Endothelial cell (in vitro differentiated cells): Measurements from ENCODE around the gene TAS2R60. TPM values are rescaled to one million over a fixed set of nuclear protein-coding genes. Genes with fewer than 3 reads are reported as not detected.
"Not testable (repeated sequence)": the region's sequence is repeated elsewhere in the genome, so short reads cannot be mapped to it uniquely, and the experiment has no call there.

Experiments
- DNase-seq: peaks from one replicate; pipeline ENCODE4 v3.0.0; 2021; ENCODE audit warnings: low spot score
- H3K27ac Mint-ChIP-seq: one replicate; pipeline ENCODE4 v1.8.0; 2021; ENCODE audit warnings: mixed read lengths, inconsistent platforms; ENCODE audit not compliant: unreplicated experiment
- H3K27me3 Mint-ChIP-seq: one replicate; pipeline ENCODE4 v1.8.0; 2021; ENCODE audit warnings: mild to moderate bottlenecking, moderate library complexity, mixed read lengths, inconsistent platforms; ENCODE audit not compliant: unreplicated experiment
- H3K36me3 Mint-ChIP-seq: one replicate; pipeline ENCODE4 v1.8.0; 2021; ENCODE audit warnings: mild to moderate bottlenecking, low read depth, mixed read lengths, inconsistent platforms; ENCODE audit not compliant: unreplicated experiment
- H3K4me1 Mint-ChIP-seq: one replicate; pipeline ENCODE4 v1.8.0; 2021; ENCODE audit warnings: mild to moderate bottlenecking, mixed read lengths, inconsistent platforms; ENCODE audit not compliant: unreplicated experiment
- H3K4me3 Mint-ChIP-seq: one replicate; pipeline ENCODE4 v1.8.0; 2021; ENCODE audit warnings: mild to moderate bottlenecking, mixed read lengths, inconsistent platforms; ENCODE audit not compliant: unreplicated experiment
- H3K9me3 Mint-ChIP-seq: one replicate; pipeline ENCODE4 v1.8.0; 2021; ENCODE audit warnings: mixed read lengths, inconsistent platforms; ENCODE audit not compliant: unreplicated experiment
- total RNA-seq: library from RNA; stranded (reverse); fragmentation: NEBNext Ultra II Directional; extraction: Animal tissue kit (Norgen Biotek cat#: 25700); gene quantifications from one replicate; pipeline ENCODE4 v1.2.1, GENCODE V29; 2021; ENCODE audit not compliant: unreplicated experiment
- TF ChIP-seq, protein P1 (sequence below): fragments of 200-600 bp; sonication (generic); IDR thresholded peaks from one replicate; pipeline ENCODE4 v1.5.0; 2021; ENCODE audit warnings: antibody characterized with exemption; ENCODE audit not compliant: unreplicated experiment

TAS2R60 gene
- total RNA-seq, 1 donor from 2014 or later, result not detected

DNA sequence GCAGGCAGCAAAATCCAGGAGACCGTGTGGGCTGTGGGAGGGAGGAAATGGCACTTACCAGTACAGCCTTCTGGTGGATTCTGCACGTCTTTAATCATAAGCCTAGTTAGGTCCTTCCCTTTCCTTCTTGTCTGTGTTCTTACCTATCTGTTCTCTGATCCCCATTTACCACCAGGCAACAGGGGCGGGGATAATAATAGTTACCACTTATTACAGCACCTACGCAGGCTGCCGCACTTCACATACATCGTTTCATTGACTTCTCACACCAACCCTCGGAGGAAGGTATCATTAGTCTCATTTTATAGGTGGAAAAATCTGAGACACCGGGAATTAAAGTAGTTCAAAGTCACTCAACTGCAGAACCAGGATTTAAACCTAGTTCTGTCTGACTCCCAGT lies 30.1 kb upstream of the TAS2R60 start:
- Mint-ChIP-seq H3K9me3 (no peaks in the 10 kb centered on the region), H3K27me3 (peaks cover 10% of the 10 kb centered on the region), H3K36me3 (no peaks in the 10 kb centered on the region), H3K27ac (no peak overlapping the region), H3K4me3 (no peak overlapping the region), H3K4me1 (peaks cover 26% of the 10 kb centered on the region)
- TF ChIP-seq, protein P1, sequence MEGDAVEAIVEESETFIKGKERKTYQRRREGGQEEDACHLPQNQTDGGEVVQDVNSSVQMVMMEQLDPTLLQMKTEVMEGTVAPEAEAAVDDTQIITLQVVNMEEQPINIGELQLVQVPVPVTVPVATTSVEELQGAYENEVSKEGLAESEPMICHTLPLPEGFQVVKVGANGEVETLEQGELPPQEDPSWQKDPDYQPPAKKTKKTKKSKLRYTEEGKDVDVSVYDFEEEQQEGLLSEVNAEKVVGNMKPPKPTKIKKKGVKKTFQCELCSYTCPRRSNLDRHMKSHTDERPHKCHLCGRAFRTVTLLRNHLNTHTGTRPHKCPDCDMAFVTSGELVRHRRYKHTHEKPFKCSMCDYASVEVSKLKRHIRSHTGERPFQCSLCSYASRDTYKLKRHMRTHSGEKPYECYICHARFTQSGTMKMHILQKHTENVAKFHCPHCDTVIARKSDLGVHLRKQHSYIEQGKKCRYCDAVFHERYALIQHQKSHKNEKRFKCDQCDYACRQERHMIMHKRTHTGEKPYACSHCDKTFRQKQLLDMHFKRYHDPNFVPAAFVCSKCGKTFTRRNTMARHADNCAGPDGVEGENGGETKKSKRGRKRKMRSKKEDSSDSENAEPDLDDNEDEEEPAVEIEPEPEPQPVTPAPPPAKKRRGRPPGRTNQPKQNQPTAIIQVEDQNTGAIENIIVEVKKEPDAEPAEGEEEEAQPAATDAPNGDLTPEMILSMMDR, result no peak
- DNase-seq, result no peak

- H3K4me3 Mint-ChIP-seq, H3K9me3 Mint-ChIP-seq, H3K27ac Mint-ChIP-seq, DNase-seq, H3K27me3 Mint-ChIP-seq, H3K36me3 Mint-ChIP-seq: not testable (repeated sequence)
- H3K4me1 Mint-ChIP-seq, result peaks cover 15% of the 10 kb centered on the region
These were observed 28.0 kb upstream of the TAS2R60 start for GRCh38 chr7:143415209-143415608.

DNA sequence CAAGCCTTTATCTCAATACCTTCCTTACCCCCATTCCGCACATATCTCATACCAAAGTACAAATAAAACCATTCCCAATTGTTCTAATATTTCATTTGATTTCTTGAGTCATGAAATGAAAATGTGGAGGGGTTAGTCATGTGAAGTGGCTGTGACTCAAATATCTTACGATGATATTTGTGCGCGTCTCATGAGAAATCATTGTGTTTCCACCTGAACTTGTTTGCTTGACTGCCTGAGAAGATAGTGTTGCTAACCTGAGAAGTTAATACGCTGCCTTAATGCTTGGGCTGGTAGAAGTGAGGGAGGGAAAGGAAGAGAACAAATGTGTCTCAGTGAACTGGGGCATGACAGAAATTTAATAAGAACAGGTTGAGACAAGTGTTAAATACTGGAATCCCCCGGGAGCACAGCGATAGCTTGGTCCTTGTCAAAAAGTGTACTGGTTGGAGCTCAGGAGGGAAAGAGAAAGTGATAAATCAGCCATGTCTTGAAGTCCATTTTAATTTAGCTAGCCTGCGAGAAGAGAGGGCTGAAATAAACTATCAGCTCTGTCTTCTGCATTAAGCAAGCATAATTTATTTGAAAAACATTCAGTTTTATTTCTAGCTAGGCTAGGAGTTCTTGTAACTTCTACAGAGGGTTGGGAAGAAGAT lies 27.4 kb upstream of the TAS2R60 start:
- DNase-seq, result no peak
- TF ChIP-seq, protein P1, result no peak
- Mint-ChIP-seq H3K9me3 (no peaks in the 10 kb centered on the region), H3K36me3 (no peaks in the 10 kb centered on the region), H3K4me1 (peaks cover 10% of the 10 kb centered on the region), H3K27ac (no peak overlapping the region), H3K27me3 (peaks cover 5% of the 10 kb centered on the region), H3K4me3 (no peak overlapping the region)

DNA sequence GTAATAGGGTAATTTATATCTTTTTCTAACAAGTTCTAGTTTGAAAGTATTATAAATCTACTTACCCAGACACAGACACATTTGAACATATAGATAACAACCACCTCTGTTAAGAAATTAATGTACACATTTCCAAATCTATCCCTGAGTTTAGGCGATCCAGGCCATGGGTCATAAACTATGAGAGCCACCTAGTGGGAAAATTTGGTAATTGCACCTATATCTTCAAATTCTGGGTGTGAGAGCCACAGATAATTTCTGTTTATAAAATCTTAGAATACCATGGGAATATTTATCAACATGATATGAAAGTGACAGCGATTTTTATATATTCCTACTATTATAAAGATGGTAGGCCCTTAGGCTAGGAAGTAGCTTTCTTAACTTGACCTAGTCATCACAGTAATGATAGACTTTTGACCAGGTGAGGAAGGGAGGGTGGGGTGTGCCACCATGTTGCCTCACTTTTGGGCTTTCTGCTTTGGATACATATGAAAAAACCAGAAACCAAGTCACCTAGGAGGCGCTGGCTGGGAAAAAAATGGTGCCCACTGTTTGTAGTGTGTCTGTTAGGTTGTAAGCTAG lies 26.6 kb upstream of the TAS2R60 start:
- DNase-seq, result no peak
- H3K27ac Mint-ChIP-seq, result no peak overlapping the region
- no peaks in the 10 kb centered on the region for H3K9me3 Mint-ChIP-seq
- TF ChIP-seq, protein P1, result peak; percentile 93
- H3K4me1 Mint-ChIP-seq, result peaks cover 10% of the 10 kb centered on the region
- H3K27me3 Mint-ChIP-seq, result peaks cover 5% of the 10 kb centered on the region
- no peak overlapping the region for H3K4me3 Mint-ChIP-seq
- H3K36me3 Mint-ChIP-seq, result no peaks in the 10 kb centered on the region

GRCh38 chr7:143417734-143418383 lies 25.4 kb upstream of the TAS2R60 start:
- Mint-ChIP-seq H3K27me3 (peaks cover 3% of the 10 kb centered on the region), H3K4me1 (peaks cover 10% of the 10 kb centered on the region), H3K4me3 (no peak overlapping the region), H3K27ac (no peak overlapping the region), H3K9me3 (no peaks in the 10 kb centered on the region), H3K36me3 (peaks cover 5% of the 10 kb centered on the region)
- TF ChIP-seq, protein P1, result no peak
- no peak for DNase-seq
